Coronary artery (tissue), 2 donors: Measurements from ENCODE around the gene GRIN1.

ENCODE experiments used
- DNase-seq: peaks from one replicate; pipeline ENCODE4 v3.0.0-alpha.2; 2017; ENCODE audit warnings: low spot score
- H3K27ac ChIP-seq, 2 donors: fragments of 200-600 bp; sonication (generic); one replicate each; pipeline ENCODE4 v1.5.1; 2016 to 2019
- H3K4me3 ChIP-seq: fragments of 200-600 bp; sonication (generic); 2 replicates; pipeline ENCODE4 v1.5.1; 2016; ENCODE audit warnings: mild to moderate bottlenecking, moderate library complexity
- TF ChIP-seq, protein P1 (sequence below): fragments of 200-600 bp; sonication (generic); IDR thresholded peaks from one replicate; pipeline ENCODE4 v1.5.1; 2019; ENCODE audit warnings: antibody characterized with exemption

GRIN1 gene

DNA sequence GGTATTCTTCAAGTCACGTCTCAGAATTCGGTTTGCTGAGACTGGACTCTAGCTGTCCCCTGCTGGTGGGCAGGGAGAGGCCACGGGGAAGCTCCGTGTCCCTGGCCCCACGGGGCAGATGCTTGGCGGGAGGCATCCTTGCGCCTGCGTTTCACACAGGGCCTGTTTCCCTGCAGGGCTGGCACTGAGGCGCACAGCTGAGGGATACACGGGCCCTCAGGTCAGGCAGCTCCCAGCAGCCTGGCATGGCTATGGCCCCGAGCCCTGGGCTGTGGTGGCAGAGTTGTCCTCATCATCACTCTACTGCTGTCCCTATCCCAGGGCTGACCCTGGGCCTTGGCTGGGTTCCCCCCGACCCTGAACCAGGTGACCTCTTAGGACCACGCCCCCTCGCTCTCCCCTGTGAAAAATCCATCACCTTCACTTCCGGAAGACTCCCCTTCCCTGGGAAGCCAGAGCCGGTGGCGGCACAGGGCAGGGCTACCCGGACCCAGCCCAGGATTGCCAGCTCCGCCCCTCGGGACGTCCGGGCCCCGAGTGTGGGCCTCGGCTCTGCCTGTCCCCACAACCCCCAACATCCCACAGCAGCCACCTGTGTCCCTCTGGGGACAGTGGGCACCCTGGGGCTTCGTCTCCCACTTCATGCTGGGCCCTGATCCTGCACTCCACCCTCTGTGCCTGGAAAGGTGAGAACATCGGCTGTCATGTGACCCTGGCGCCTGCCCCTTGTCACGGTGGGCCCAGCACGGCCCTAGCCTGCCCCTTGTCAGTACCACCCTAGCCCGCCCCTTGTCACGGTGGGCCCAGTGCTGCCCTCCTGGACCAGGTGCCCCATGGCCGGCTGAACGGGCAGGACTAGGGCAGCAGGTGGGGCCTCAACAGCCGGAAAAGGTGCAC, 29.5 kb upstream of the GRIN1 start:
- H3K27ac ChIP-seq: no peak overlapping the region
- TF ChIP-seq, protein P1, sequence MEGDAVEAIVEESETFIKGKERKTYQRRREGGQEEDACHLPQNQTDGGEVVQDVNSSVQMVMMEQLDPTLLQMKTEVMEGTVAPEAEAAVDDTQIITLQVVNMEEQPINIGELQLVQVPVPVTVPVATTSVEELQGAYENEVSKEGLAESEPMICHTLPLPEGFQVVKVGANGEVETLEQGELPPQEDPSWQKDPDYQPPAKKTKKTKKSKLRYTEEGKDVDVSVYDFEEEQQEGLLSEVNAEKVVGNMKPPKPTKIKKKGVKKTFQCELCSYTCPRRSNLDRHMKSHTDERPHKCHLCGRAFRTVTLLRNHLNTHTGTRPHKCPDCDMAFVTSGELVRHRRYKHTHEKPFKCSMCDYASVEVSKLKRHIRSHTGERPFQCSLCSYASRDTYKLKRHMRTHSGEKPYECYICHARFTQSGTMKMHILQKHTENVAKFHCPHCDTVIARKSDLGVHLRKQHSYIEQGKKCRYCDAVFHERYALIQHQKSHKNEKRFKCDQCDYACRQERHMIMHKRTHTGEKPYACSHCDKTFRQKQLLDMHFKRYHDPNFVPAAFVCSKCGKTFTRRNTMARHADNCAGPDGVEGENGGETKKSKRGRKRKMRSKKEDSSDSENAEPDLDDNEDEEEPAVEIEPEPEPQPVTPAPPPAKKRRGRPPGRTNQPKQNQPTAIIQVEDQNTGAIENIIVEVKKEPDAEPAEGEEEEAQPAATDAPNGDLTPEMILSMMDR: no peak
- no peak overlapping the region for H3K4me3 ChIP-seq
- DNase-seq: no peak

DNA sequence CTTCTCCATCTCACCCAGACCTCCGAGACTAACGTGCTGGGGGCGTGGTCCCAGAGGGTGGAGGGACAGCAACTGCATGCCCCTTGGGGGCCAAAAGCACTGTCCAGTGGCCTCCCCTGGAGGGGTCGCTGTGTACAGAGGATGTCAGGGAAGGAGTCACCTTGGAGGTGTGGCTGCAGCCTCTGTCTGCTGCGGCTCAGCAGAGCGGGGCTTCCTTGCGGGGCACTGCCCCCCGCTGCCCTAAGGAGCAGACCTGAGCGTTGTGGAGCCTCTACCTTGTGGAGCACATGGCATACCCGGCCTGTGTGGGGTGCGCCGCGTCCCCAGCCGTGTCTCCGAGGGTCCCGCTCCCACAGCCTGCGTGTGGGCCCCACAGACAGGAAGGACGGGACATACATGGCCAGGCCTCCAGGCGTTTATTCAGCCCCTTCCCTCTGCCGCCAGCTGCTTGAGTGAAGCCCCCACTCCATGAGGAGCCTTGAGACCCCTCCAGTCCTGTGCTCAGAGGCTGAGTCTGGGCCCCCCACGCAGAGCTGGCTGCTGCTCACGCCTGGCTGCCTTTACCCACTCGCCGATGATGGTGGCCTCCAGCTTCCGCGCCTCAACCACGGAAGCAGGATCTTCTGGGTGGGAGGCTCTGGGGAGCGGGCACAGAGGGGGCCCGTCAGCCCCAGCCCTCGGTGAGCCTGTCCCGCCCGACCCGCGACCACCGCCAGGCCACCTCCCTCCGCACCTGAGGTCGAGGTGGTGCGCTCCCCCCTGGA, 28.6 kb upstream of the GRIN1 start:
- TF ChIP-seq, protein P1: no peak
- DNase-seq: no peak
- no peak overlapping the region for H3K27ac ChIP-seq

DNA sequence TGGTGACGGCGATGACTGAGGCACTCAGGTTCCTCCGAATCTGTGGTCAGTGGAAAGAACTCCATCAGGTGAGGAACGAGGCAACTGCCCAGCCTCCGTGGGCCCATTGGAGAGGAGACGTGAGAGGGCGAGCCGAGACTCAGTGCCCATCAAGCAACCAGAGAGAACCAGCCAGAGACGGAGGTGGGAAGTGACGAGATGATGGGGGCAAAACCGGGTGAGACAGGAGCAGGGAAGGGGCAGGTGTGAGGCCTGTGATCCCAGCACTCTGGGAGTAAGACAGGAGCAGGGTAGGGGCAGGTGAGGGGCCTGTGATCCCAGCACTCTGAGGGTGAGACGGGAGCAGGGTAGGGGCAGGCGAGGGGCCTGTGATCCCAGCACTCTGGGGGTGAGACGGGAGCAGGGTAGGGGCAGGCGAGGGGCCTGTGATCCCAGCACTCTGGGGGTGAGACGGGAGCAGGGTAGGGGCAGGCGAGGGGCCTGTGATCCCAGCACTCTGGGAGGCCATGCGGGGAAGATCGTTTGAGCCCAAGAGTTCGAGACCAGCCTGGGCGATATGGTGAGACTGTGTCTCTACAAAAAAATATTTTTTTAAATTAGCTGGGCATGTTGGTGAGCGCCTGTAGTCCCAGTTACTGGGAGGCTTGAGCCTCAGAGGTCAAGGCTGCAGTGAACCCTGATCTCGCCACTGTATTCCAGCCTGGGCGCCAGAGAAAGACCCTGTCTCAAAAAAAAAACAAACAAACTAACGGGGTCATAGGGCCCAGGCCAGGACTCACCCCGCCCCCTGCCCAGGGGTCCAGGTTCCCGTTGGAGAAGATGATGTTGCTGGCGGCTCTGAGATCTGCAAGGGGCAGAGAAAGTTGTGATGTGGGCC, 27.8 kb upstream of the GRIN1 start:
- no peak for DNase-seq
- TF ChIP-seq, protein P1: no peak
- Histone ChIP-seq H3K4me3 (no peak overlapping the region), H3K27ac (no peak overlapping the region)

More for the DNA sequence above, 28.6 kb upstream of the GRIN1 start:
- no peak overlapping the region for H3K4me3 ChIP-seq

DNA sequence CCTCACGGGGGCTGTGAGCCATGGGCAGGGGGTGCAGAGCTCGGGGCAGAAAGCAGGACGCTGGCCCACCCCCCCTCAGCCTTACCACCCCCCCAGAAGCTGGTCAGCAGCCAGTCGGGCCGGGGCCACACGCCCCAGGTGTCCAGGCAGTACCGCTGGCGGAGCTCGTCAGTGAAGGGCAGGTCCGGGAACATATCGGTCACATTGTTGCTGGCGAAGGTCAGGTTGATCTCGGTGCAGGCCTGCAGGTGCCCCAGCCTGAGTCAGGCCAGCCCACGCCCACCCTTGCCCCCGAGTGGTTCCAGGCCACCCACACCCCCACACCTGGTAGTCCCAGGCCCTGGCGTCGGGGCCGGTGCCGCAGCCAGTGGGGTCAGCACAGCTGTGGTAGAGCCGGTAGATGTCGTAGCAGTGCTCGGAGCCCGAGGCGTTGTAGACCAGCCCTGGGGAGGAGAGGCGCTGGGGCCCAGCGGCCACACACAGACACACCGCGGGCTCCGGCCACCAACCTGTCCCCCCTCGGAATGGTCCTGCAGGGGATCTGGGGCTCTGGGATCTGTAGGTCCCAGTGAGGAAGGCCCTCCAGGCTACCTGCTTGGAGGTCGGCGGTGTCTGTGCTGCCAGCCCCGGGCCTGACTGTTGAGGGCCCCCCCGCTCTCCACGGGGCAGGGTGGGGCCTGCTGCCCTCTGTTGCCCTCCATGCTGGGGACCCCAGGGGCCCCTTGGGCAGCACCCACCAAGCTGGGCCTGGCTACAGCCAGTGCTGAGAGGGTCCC, 27.0 kb upstream of the GRIN1 start:
- Histone ChIP-seq H3K27ac (no peak overlapping the region), H3K4me3 (no peak overlapping the region)
- TF ChIP-seq, protein P1: no peak
- DNase-seq: no peak

DNA sequence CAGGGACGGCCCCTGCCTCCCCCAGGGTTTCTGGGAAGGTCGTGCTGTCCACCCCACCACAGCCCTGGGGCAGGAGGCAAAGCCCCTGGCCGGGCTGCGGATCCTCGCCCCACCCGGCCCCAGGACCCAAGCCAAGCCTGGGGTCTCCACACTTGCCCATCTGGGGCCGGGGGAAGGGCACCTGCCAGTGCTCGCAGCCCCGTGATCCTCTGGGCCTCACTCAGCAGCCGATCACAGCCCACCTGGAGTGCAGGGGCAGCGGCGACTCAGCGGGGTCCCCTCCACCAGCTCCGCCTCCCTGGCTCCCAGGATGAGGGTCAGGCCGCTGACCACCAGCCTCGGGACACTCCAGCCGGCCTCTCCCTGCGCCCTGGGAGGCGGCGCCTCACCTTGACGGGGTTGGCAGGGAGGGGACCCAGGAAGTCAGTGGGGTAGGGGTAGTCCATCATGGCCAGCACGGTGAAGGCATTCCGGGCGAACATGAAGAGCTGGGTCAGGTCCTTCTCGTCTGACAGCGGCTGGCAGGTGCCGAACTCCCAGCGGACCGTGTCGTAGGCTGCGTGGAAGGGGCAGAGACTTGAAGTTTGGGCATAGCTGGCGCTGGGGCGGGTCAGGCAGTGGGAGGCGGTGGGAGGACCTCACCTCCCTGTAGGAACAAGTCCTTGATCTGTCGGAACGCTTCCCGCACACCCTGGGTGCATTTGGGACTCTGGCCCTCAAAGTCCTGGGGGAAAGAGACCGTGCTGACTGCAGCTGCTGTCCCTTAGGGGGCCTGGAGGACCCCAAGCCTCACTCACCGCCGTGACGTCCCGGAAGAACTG, 26.2 kb upstream of the GRIN1 start:
- Histone ChIP-seq H3K27ac (no peak overlapping the region), H3K4me3 (no peak overlapping the region)
- no peak for DNase-seq

More for the DNA sequence above, 26.2 kb upstream of the GRIN1 start:
- TF ChIP-seq, protein P1: no peak
